ENCODE results near the gene TECTB. TPM values are rescaled to one million over a fixed set of nuclear protein-coding genes. Genes with fewer than 3 reads are reported as not detected.

The TECTB gene
- total RNA-seq, 1 experiment from 2014 or later = not detected

- no peak for DNase-seq (ENCODE audit: low read depth)
These were observed 62.5 kb downstream of the TECTB start for GRCh38 chr10:112345743-112346142.

- no peak for DNase-seq (ENCODE audit: low read depth)
These were observed 63.6 kb downstream of the TECTB start for GRCh38 chr10:112346774-112347173.

GRCh38 chr10:112347709-112348671, 64.8 kb downstream of the TECTB start:
- no peak for DNase-seq (ENCODE audit: low read depth)

- no peak for DNase-seq (ENCODE audit: low read depth)
These were observed 65.6 kb downstream of the TECTB start for GRCh38 chr10:112348759-112349158.

GRCh38 chr10:112349521-112350085, 66.4 kb downstream of the TECTB start:
- DNase-seq (ENCODE audit: low read depth) = no peak

GRCh38 chr10:112351146-112351545, 67.9 kb downstream of the TECTB start:
- no peak for DNase-seq (ENCODE audit: low read depth)

GRCh38 chr10:112352044-112352443, 68.8 kb downstream of the TECTB start:
- DNase-seq (ENCODE audit: low read depth) = no peak

GRCh38 chr10:112353046-112353445, 69.8 kb downstream of the TECTB start:
- no peak for DNase-seq (ENCODE audit: low read depth)

Small RNAs within 50 kb of the gene (small RNA-seq; reads per million reads assigned to genes)
- gene MIR6715A = not detected

Other genes starting within 250 kb of the TECTB start
- gene GPAM, start 99.6 kb upstream of the TECTB start, total RNA-seq (2014; rRNA removed; shearing (Covaris generic)) = 6.5 and 7.1 TPM in 2 replicates
- gene ACSL5, start 90.7 kb downstream of the TECTB start, total RNA-seq (2014; rRNA removed; shearing (Covaris generic)) = 0.17 and 0.63 TPM in 2 replicates
- gene ZDHHC6, start 163.5 kb downstream of the TECTB start, total RNA-seq (2014; rRNA removed; shearing (Covaris generic)) = 36.3 and 38.0 TPM in 2 replicates
- gene VTI1A, start 163.8 kb downstream of the TECTB start, total RNA-seq (2014; rRNA removed; shearing (Covaris generic)) = 17.7 and 19.5 TPM in 2 replicates